GM23338 (cell line): ENCODE data around the gene LIFR. TPM values are rescaled to one million over a fixed set of nuclear protein-coding genes. Genes with fewer than 3 reads are reported as not detected.

ENCODE experiments used
- ATAC-seq: fragments of 200-7000 bp; cut with Tn5 transposase; 3 replicates; pipeline ENCODE4 v1.9.1; 2020
- DNase-seq: peaks from one replicate; pipeline ENCODE4 v3.0.0-alpha.2; 2015; ENCODE audit warnings: low spot score
- H2AFZ ChIP-seq: fragments of 200-600 bp; sonication (generic); 2 replicates; pipeline ENCODE4 v1.8.0; 2016; ENCODE audit warnings: antibody characterized with exemption, mild to moderate bottlenecking, moderate library complexity
- H3F3A ChIP-seq: fragments of 200-600 bp; sonication (generic); replicated peaks from 2 replicates; pipeline ENCODE4 v1.8.0; 2017; ENCODE audit warnings: antibody characterized with exemption, mixed run types, low read depth
- H3K27ac ChIP-seq: fragments of 200-600 bp; sonication (generic); 2 replicates; pipeline ENCODE4 v1.6.1; 2016; ENCODE audit warnings: low read depth
- H3K27me3 ChIP-seq: fragments of 200-600 bp; sonication (generic); 2 replicates; pipeline ENCODE4 v1.8.0; 2016; ENCODE audit warnings: mild to moderate bottlenecking, mixed run types, moderate library complexity; ENCODE audit not compliant: insufficient read depth
- H3K36me3 ChIP-seq: fragments of 200-600 bp; sonication (generic); 2 replicates; pipeline ENCODE4 v1.8.0; 2016; ENCODE audit warnings: mild to moderate bottlenecking; ENCODE audit not compliant: insufficient read depth
- H3K4me1 ChIP-seq: fragments of 200-600 bp; sonication (generic); 2 replicates; pipeline ENCODE4 v1.8.0; 2016; ENCODE audit warnings: mild to moderate bottlenecking, moderate library complexity; ENCODE audit not compliant: insufficient read depth
- H3K4me2 ChIP-seq: fragments of 200-600 bp; sonication (generic); 2 replicates; pipeline ENCODE4 v1.7.1; 2017; ENCODE audit warnings: mixed run types
- H3K4me3 ChIP-seq: fragments of 200-600 bp; sonication (generic); 2 replicates; pipeline ENCODE4 v1.6.1; 2016; ENCODE audit warnings: mixed run types
- H3K79me2 ChIP-seq: fragments of 200-600 bp; sonication (generic); replicated peaks from 2 replicates; pipeline ENCODE4 v1.8.0; 2017; ENCODE audit warnings: mild to moderate bottlenecking; ENCODE audit not compliant: insufficient read depth
- H3K9me2 ChIP-seq: fragments of 200-600 bp; sonication (generic); 2 replicates; pipeline ENCODE4 v1.8.0; 2017; ENCODE audit not compliant: insufficient read depth
- H4K20me1 ChIP-seq: fragments of 200-600 bp; sonication (generic); replicated peaks from 2 replicates; pipeline ENCODE4 v1.8.0; 2017; ENCODE audit warnings: mild to moderate bottlenecking; ENCODE audit not compliant: insufficient read depth
- H3K27ac Mint-ChIP-seq: 2 replicates; pipeline ENCODE4 v1.8.0; 2020; ENCODE audit warnings: inconsistent platforms, mild to moderate bottlenecking, moderate library complexity, mixed read lengths
- H3K27me3 Mint-ChIP-seq: 3 replicates; pipeline ENCODE4 v1.8.0; 2022; ENCODE audit warnings: low read depth, mild to moderate bottlenecking, moderate library complexity, mixed read lengths, inconsistent platforms; ENCODE audit not compliant: insufficient read depth, poor library complexity
- H3K36me3 Mint-ChIP-seq: 3 replicates; pipeline ENCODE4 v1.8.0; 2021; ENCODE audit warnings: low read depth, mild to moderate bottlenecking, inconsistent platforms, moderate library complexity, mixed read lengths
- H3K4me1 Mint-ChIP-seq: 3 replicates; pipeline ENCODE4 v1.8.0; 2020; ENCODE audit warnings: mild to moderate bottlenecking, inconsistent platforms, mixed read lengths
- H3K4me3 Mint-ChIP-seq: 3 replicates; pipeline ENCODE4 v1.8.0; 2021; ENCODE audit warnings: moderate library complexity, mild to moderate bottlenecking, inconsistent platforms, mixed read lengths
- H3K9me3 Mint-ChIP-seq: 3 replicates; pipeline ENCODE4 v1.8.0; 2020; ENCODE audit warnings: moderate library complexity, mild to moderate bottlenecking, inconsistent platforms, mixed read lengths
- CREB1 ChIP-seq: fragments of 250-450 bp; sonication (Bioruptor Pico); IDR thresholded peaks from 2 replicates; pipeline ENCODE4 v1.5.0; 2020; ENCODE audit warnings: low read depth, mild to moderate bottlenecking, moderate library complexity
- CTCF ChIP-seq, 2 experiments: fragments of 200-600 bp in 1 of 2; sonication (generic) in 1 of 2; conservative IDR thresholded peaks; 2 replicates each; pipeline versions ENCODE4 v1.5.1 to v1.6.1; 2016 to 2017; ENCODE audit warnings: antibody characterized with exemption in 2 of 2, low read depth in 2 of 2, mild to moderate bottlenecking in 2 of 2, moderate library complexity in 1 of 2
- ETS1 ChIP-seq: IDR thresholded peaks from 2 replicates; pipeline ENCODE4 v1.6.1; 2016; ENCODE audit warnings: antibody characterized with exemption
- EZH2 ChIP-seq: fragments of 200-600 bp; sonication (generic); IDR thresholded peaks from one replicate; pipeline ENCODE4 v1.8.0; 2017; ENCODE audit warnings: antibody characterized with exemption, mild to moderate bottlenecking, low read depth; ENCODE audit not compliant: unreplicated experiment
- EZH2phosphoT487 ChIP-seq: fragments of 200-600 bp; sonication (generic); IDR thresholded peaks from one replicate; pipeline ENCODE4 v1.8.1; 2018; ENCODE audit warnings: antibody characterized with exemption; ENCODE audit not compliant: unreplicated experiment
- JUNB ChIP-seq: IDR thresholded peaks from one replicate; pipeline ENCODE4 v1.6.1; 2016; ENCODE audit warnings: antibody characterized with exemption; ENCODE audit not compliant: unreplicated experiment
- NANOG ChIP-seq: IDR thresholded peaks from 2 replicates; pipeline ENCODE4 v1.6.1; 2016; ENCODE audit warnings: antibody characterized with exemption, borderline replicate concordance
- POLR2AphosphoS5 ChIP-seq: IDR thresholded peaks from 2 replicates; pipeline ENCODE4 v1.6.1; 2016; ENCODE audit warnings: antibody characterized with exemption, low read depth
- REST ChIP-seq: IDR thresholded peaks from one replicate; pipeline ENCODE4 v1.6.1; 2018; ENCODE audit warnings: antibody characterized with exemption; ENCODE audit not compliant: unreplicated experiment
- STAT1 ChIP-seq: IDR thresholded peaks from one replicate; pipeline ENCODE4 v1.6.1; 2016; ENCODE audit warnings: antibody characterized with exemption; ENCODE audit not compliant: unreplicated experiment
- ZNF114 ChIP-seq: fragments of 250-450 bp; sonication (Bioruptor Pico); IDR thresholded peaks from 2 replicates; pipeline ENCODE4 v1.5.0; 2020; ENCODE audit warnings: mild to moderate bottlenecking, moderate library complexity
- ZNF331 ChIP-seq: fragments of 250-450 bp; sonication (Bioruptor Pico); IDR thresholded peaks from 2 replicates; pipeline ENCODE4 v1.5.0; 2020; ENCODE audit warnings: low read depth, mild to moderate bottlenecking, moderate library complexity
- ZNF462 ChIP-seq: fragments of 250-450 bp; sonication (Bioruptor Pico); IDR thresholded peaks from 2 replicates; pipeline ENCODE4 v1.5.0; 2020; ENCODE audit warnings: mild to moderate bottlenecking, moderate library complexity
- polyA plus RNA-seq: library from polyadenylated mRNA; unstranded; fragments of >200 nt; fragmentation: Nextera tagmentation; extraction: Ambion mirVana; gene quantifications from 2 replicates; pipeline ENCODE4 v1.2.1, GENCODE V29; 2016
- total RNA-seq: library from RNA; depleted of rRNA; stranded (reverse); fragments of >200 nt; shearing (Covaris generic); gene quantifications from 2 replicates; pipeline ENCODE4 v1.2.3, GENCODE V29; 2014

Gene LIFR
- total and polyA plus RNA-seq, 2 experiments from 2014 or later = 11.0 to 25.2 TPM

- Mint-ChIP-seq H3K4me3 (no peak overlapping the region), H3K27me3 (no peaks in the 10 kb centered on the region), H3K27ac (no peak overlapping the region), H3K9me3 (no peaks in the 10 kb centered on the region), H3K36me3 (no peaks in the 10 kb centered on the region), H3K4me1 (peaks cover 18% of the 10 kb centered on the region)
- no peak overlapping the region for H3K4me2 ChIP-seq
- no peaks in the 10 kb centered on the region for H3K79me2 ChIP-seq
- peaks cover 26% of the 10 kb centered on the region for H3K9me2 ChIP-seq
- H2AFZ ChIP-seq = no peak overlapping the region
- no peak for TF ChIP-seq ETS1
- no peak for TF ChIP-seq POLR2AphosphoS5
- no peak for TF ChIP-seq REST
- TF ChIP-seq JUNB = no peak
- no peak for TF ChIP-seq NANOG
- TF ChIP-seq ZNF331 (CRISPR knock-in tag) = no peak
- no peak for TF ChIP-seq EZH2phosphoT487
- no peak for TF ChIP-seq CTCF (conservative IDR thresholded peaks at IDR 0.05; ENCODE audit: low read depth in 2 of 2)
- no peak for TF ChIP-seq CREB1
- TF ChIP-seq ZNF114 (CRISPR knock-in tag) = no peak
- no peak for TF ChIP-seq ZNF462 (CRISPR knock-in tag)
- TF ChIP-seq EZH2 = no peak
- no peak for TF ChIP-seq STAT1
- DNase-seq (no peak), ATAC-seq (no peak)
- no peaks in the 10 kb centered on the region for H3F3A ChIP-seq
- no peaks in the 10 kb centered on the region for H4K20me1 ChIP-seq
- no peak overlapping the region for H3K27ac ChIP-seq
- H3K4me3 ChIP-seq = no peak overlapping the region
- 0 out of 2 replicates have a peak, but pooled peaks cover 5% of the 10 kb centered on the region for H3K4me1 ChIP-seq
- no peaks in the 10 kb centered on the region for H3K36me3 ChIP-seq
- H3K27me3 ChIP-seq = no peaks in the 10 kb centered on the region
Observed at GRCh38 chr5:38598296-38598993, 42.0 kb upstream of the LIFR start.
